Measurements from ENCODE around the gene DAB2IP.

DAB2IP gene

GRCh38 chr9:121662891-121663580 lies 11.6 kb downstream of the DAB2IP start:
- DNase-seq (ENCODE audit: low read depth in 2 of 2), result no peak

GRCh38 chr9:121663591-121663990 lies 12.2 kb downstream of the DAB2IP start:
- DNase-seq (ENCODE audit: low read depth in 2 of 2), result no peak

- DNase-seq (ENCODE audit: low read depth in 2 of 2), result no peak
Measured at GRCh38 chr9:121666294-121666693, 14.9 kb downstream of the DAB2IP start.

- DNase-seq (ENCODE audit: low read depth in 2 of 2), result no peak
Measured at GRCh38 chr9:121667214-121667613, 15.8 kb downstream of the DAB2IP start.

GRCh38 chr9:121667890-121668289 lies 16.5 kb downstream of the DAB2IP start:
- DNase-seq (ENCODE audit: low read depth in 2 of 2), result no peak

GRCh38 chr9:121670431-121670830 lies 19.0 kb downstream of the DAB2IP start:
- DNase-seq (ENCODE audit: low read depth in 2 of 2), result no peak

- no peak for DNase-seq (ENCODE audit: low read depth in 2 of 2)
Measured at GRCh38 chr9:121671612-121672155, 20.2 kb downstream of the DAB2IP start.

- no peak for DNase-seq (ENCODE audit: low read depth in 2 of 2)
Measured at GRCh38 chr9:121672213-121672612, 20.8 kb downstream of the DAB2IP start.

- DNase-seq (ENCODE audit: low read depth in 2 of 2), result no peak
Measured at GRCh38 chr9:121672986-121673385, 21.6 kb downstream of the DAB2IP start.

GRCh38 chr9:121673576-121673975 lies 22.1 kb downstream of the DAB2IP start:
- no peak for DNase-seq (ENCODE audit: low read depth in 2 of 2)

- no peak for DNase-seq (ENCODE audit: low read depth in 2 of 2)
Measured at GRCh38 chr9:121674017-121674416, 22.6 kb downstream of the DAB2IP start.

GRCh38 chr9:121674952-121675351 lies 23.5 kb downstream of the DAB2IP start:
- no peak for DNase-seq (ENCODE audit: low read depth in 2 of 2)

- DNase-seq (ENCODE audit: low read depth in 2 of 2), result no peak
Measured at GRCh38 chr9:121675381-121675780, 23.9 kb downstream of the DAB2IP start.

GRCh38 chr9:121675969-121676822 lies 24.8 kb downstream of the DAB2IP start:
- no peak for DNase-seq (ENCODE audit: low read depth in 2 of 2)

GRCh38 chr9:121676926-121677325 lies 25.5 kb downstream of the DAB2IP start:
- DNase-seq (ENCODE audit: low read depth in 2 of 2), result no peak

- no peak for DNase-seq (ENCODE audit: low read depth in 2 of 2)
Measured at GRCh38 chr9:121678501-121679022, 27.1 kb downstream of the DAB2IP start.

- no peak for DNase-seq (ENCODE audit: low read depth in 2 of 2)
Measured at GRCh38 chr9:121679901-121680635, 28.6 kb downstream of the DAB2IP start.

GRCh38 chr9:121681404-121681803 lies 30.0 kb downstream of the DAB2IP start:
- DNase-seq (ENCODE audit: low read depth in 2 of 2), result no peak

GRCh38 chr9:121682201-121682600 lies 30.8 kb downstream of the DAB2IP start:
- no peak for DNase-seq (ENCODE audit: low read depth in 2 of 2)

GRCh38 chr9:121682926-121683515 lies 31.6 kb downstream of the DAB2IP start:
- DNase-seq (ENCODE audit: low read depth in 2 of 2), result no peak

- DNase-seq (ENCODE audit: low read depth in 2 of 2), result no peak
Measured at GRCh38 chr9:121683652-121684051, 32.2 kb downstream of the DAB2IP start.

Measured in fibroblast of skin of left biceps (primary cell).